GM23338 (cell line): ENCODE measurements around the gene TBP.

Source experiments
- CREB1 ChIP-seq: fragments of 250-450 bp; sonication (Bioruptor Pico); IDR thresholded peaks from 2 replicates; pipeline ENCODE4 v1.5.0; 2020; ENCODE audit warnings: low read depth, mild to moderate bottlenecking, moderate library complexity
- POLR2AphosphoS5 ChIP-seq: IDR thresholded peaks from 2 replicates; pipeline ENCODE4 v1.6.1; 2016; ENCODE audit warnings: antibody characterized with exemption, low read depth

DNA sequence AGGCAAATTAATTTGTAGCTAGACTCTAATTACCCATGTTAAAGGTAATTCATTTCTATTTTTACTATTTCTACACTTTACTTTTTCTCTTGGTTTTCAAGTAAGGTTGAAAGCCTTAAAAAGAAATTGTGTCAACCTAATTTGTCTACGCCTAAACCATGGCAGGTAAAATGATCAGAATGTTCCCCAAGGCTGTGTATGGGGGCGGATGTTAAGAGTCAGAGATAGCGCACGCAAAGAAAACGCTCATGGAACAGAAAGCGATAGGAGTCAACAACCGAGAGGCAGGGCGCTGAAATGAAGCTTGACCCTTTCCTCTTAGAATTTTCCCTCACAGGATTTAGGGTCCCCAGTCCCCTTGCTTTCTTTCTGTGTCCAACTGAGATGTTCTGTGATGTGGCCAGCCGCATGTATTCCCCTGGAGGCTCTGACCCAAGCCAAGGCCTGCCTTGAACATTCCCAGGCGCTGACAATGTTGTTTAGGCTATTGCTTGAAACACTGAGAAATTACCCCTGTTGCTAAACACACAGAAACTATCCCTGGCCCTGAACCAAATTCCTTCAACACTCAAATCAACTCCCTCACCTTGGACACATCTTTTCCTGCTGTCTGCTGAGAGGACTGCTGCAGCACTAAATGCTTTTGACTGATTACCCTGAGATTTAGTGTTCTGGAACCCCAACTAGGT, 12.0 kb upstream of the TBP start:
- TF ChIP-seq CREB1 (CRISPR knock-in tag) (no peak), POLR2AphosphoS5 (no peak)
